Esophagus squamous epithelium (tissue), 4 donors: ENCODE data around the gene GTF2IRD1.

ENCODE experiments used
- CTCF ChIP-seq, 6 experiments: fragments of 450-650 bp in 4 of 6; fragments of 200-600 bp in 2 of 6; sonication (generic) in 2 of 6; IDR thresholded peaks; one replicate each; pipeline ENCODE4 v1.5.1; 2016 to 2019; ENCODE audit warnings: antibody characterized with exemption in 6 of 6, mild to moderate bottlenecking in 4 of 6, moderate library complexity in 4 of 6
- POLR2A ChIP-seq, 4 donors: fragments of 450-650 bp; IDR thresholded peaks; one replicate each; pipeline ENCODE4 v1.6.1; 2017; ENCODE audit warnings: antibody characterized with exemption in 4 of 4, mild to moderate bottlenecking in 4 of 4, moderate library complexity in 3 of 4

DNA sequence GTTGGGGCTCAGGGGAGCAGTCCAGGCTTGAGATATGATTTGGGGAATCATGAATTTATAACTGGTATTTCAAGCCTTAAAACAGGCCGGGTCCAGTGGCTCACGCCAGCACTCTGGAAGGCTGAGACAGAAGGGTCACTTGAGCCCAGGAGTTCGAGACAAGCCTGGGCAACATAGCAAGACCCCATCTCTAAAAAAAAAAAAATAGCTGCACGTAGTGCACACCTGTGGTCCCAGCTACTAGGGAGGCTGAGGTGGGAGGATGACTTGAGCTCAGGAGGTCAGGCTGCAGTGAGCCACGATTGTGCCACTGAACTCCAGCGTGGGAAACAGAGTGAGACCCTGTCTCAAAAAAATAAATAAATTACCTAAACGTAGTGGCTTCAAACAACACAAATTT lies 122.1 kb downstream of the GTF2IRD1 start:
- no peak for TF ChIP-seq POLR2A (IDR thresholded peaks at IDR 0.05)
- TF ChIP-seq CTCF (IDR thresholded peaks at IDR 0.05), result no peak
